Activated CD8-positive, alpha-beta T cell treated with anti-CD3 and anti-CD28 coated beads, Interleukin-2, amount 10 ng/mL, durations not matched to agents 7 days and 5 days (primary cell): ENCODE results near the gene SMG6. TPM values are rescaled to one million over a fixed set of nuclear protein-coding genes. Genes with fewer than 3 reads are reported as not detected.

Experiments
- ATAC-seq: fragments of 150-1000 bp; cut with Tn5 transposase; one replicate; pipeline ENCODE4 v1.10.0; 2021; ENCODE audit warnings: moderate library complexity
- CTCF ChIA-PET: fragments of 350-600 bp; sonication (Branson Sonifier 250); formaldehyde crosslinking; loops from one replicate; lab custom pipeline; 2021; ENCODE audit warnings: antibody characterized with exemption; lab: Charles Lee
- POLR2A ChIA-PET: fragments of 350-600 bp; sonication (Branson Sonifier 250); formaldehyde crosslinking; loops from one replicate; lab custom pipeline; 2021; ENCODE audit warnings: antibody characterized with exemption; lab: Charles Lee
- DNase-seq: peaks from one replicate; pipeline ENCODE4 v3.0.0-alpha.2; 2020
- H3K27ac Mint-ChIP-seq: one replicate; pipeline ENCODE4 v1.8.0; 2021; ENCODE audit warnings: mild to moderate bottlenecking, mixed read lengths
- H3K27me3 Mint-ChIP-seq: one replicate; pipeline ENCODE4 v1.8.0; 2021; ENCODE audit warnings: low read depth, mixed read lengths
- H3K36me3 Mint-ChIP-seq: one replicate; pipeline ENCODE4 v1.8.0; 2021; ENCODE audit warnings: low read depth, mixed read lengths
- H3K4me1 Mint-ChIP-seq: one replicate; pipeline ENCODE4 v1.8.0; 2021; ENCODE audit warnings: low read depth, mixed read lengths
- H3K4me3 Mint-ChIP-seq: one replicate; pipeline ENCODE4 v1.8.0; 2021; ENCODE audit warnings: mild to moderate bottlenecking, mixed read lengths
- H3K9me3 Mint-ChIP-seq: one replicate; pipeline ENCODE4 v1.8.0; 2022; ENCODE audit warnings: mixed read lengths; ENCODE audit not compliant: insufficient read depth
- total RNA-seq, 2 experiments: library from RNA; stranded (reverse); gene quantifications; one replicate each; pipeline ENCODE4 v1.2.3, GENCODE V29; 2021

The SMG6 gene
- total RNA-seq, 2 experiments from 2014 or later: 49.8 to 55.9 TPM

GRCh38 chr17:2232244-2232638, 71.3 kb downstream of the SMG6 start:
- H3K27me3 Mint-ChIP-seq: no peaks in the 10 kb centered on the region
- H3K27ac Mint-ChIP-seq: no peak overlapping the region
- peaks cover 66% of the 10 kb centered on the region for H3K4me1 Mint-ChIP-seq
- H3K36me3 Mint-ChIP-seq: peaks cover 58% of the 10 kb centered on the region
- no peak overlapping the region for H3K4me3 Mint-ChIP-seq
- POLR2A ChIA-PET: no interaction called here
- ATAC-seq (no peak), DNase-seq (no peak)
- H3K9me3 Mint-ChIP-seq: no peaks in the 10 kb centered on the region
- CTCF ChIA-PET: interaction anchor here (1.0 to 5.1 kb wide), 6 partner anchors 12 to 178 kb away, joined by 3 to 33 read pairs (median 6); partner anchors contain the start of gene HIC1

- Mint-ChIP-seq H3K27ac (no peak overlapping the region), H3K36me3 (peaks cover 55% of the 10 kb centered on the region), H3K4me1 (peaks cover 54% of the 10 kb centered on the region), H3K9me3 (no peaks in the 10 kb centered on the region), H3K4me3 (no peak overlapping the region), H3K27me3 (no peaks in the 10 kb centered on the region)
- ChIA-PET CTCF (interaction anchor here (0.7 to 5.1 kb wide), 11 partner anchors 7 to 176 kb away, joined by 3 to 33 read pairs (median 5); partner anchors contain the start of gene HIC1), POLR2A (no interaction called here)
- DNase-seq: no peak
- ATAC-seq: peak; percentile 52
Observed at GRCh38 chr17:2230877-2231276, 72.7 kb downstream of the SMG6 start.

GRCh38 chr17:2227025-2227699, 76.4 kb downstream of the SMG6 start:
- H3K27ac Mint-ChIP-seq: no peak overlapping the region
- H3K36me3 Mint-ChIP-seq: peaks cover 50% of the 10 kb centered on the region
- ChIA-PET CTCF (interaction anchor here (0.9 to 2.3 kb wide), 3 partner anchors 17 to 172 kb away, joined by 6 to 10 read pairs (median 6); partner anchors contain the start of gene HIC1), POLR2A (no interaction called here)
- no peaks in the 10 kb centered on the region for H3K27me3 Mint-ChIP-seq
- H3K9me3 Mint-ChIP-seq: no peaks in the 10 kb centered on the region
- ATAC-seq (no peak), DNase-seq (no peak)
- H3K4me3 Mint-ChIP-seq: no peak overlapping the region
- peaks cover 52% of the 10 kb centered on the region for H3K4me1 Mint-ChIP-seq

GRCh38 chr17:2223617-2223927, 80.0 kb downstream of the SMG6 start:
- ChIA-PET CTCF (interaction anchor here (0.6 to 4.3 kb wide), 21 partner anchors 8 to 168 kb away, joined by 3 to 38 read pairs (median 6); partner anchors contain the start of gene HIC1), POLR2A (interaction anchor here (0.6 to 2.2 kb wide), 7 partner anchors 10 to 166 kb away, joined by 3 to 5 read pairs (median 3); no protein-coding TSS in a partner anchor)
- Mint-ChIP-seq H3K9me3 (no peaks in the 10 kb centered on the region), H3K27ac (peak overlapping the region; percentile 26), H3K4me1 (peaks cover 36% of the 10 kb centered on the region), H3K36me3 (peaks cover 45% of the 10 kb centered on the region), H3K27me3 (no peaks in the 10 kb centered on the region), H3K4me3 (no peak overlapping the region)
- ATAC-seq: no peak
- DNase-seq: no peak

DNA sequence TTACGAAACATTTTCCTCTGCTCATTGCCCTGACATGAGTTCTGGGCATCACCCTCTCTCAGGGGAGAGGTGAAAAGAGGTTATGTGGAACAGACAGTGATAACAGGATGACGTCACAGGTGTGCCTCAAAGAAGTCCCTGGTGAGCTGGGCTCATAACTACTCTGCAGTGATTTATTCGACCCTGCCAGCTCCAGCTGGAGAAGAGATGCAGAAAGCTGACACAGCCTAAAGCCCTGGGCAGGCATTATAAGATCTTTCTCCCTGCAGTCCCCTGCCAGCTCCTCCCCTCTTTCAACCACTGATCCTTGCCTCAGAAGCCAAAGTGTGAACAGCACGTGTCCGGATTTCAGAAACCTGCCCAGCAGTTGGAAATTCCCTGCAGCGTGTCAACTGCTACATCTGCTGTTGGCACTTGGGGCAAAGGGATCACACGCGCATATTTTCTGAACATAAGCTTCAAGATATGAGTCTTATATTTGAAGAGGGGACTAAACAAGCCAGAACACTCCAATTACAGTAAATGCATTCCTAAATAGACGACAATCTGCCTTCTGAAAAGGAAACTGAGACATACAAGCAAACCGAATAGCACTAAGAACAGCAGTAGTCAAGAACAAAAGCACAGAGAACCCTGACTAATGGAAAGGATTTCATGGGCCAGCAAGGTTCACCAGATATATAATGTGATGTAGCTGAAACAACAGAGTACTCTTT, 80.5 kb downstream of the SMG6 start:
- Mint-ChIP-seq H3K36me3 (peaks cover 50% of the 10 kb centered on the region), H3K9me3 (no peaks in the 10 kb centered on the region), H3K27ac (peak overlapping the region; percentile 26), H3K27me3 (no peaks in the 10 kb centered on the region), H3K4me3 (no peak overlapping the region), H3K4me1 (peaks cover 41% of the 10 kb centered on the region)
- ATAC-seq (peak; percentile 82), DNase-seq (peak; percentile 62)
- ChIA-PET POLR2A (interaction anchor here (0.6 to 2.2 kb wide), 5 partner anchors 9 to 133 kb away, joined by 3 to 5 read pairs (median 4); no protein-coding TSS in a partner anchor), CTCF (interaction anchor here (0.6 to 4.3 kb wide), 19 partner anchors 8 to 168 kb away, joined by 3 to 38 read pairs (median 6); partner anchors contain the start of gene HIC1)

- H3K4me3 Mint-ChIP-seq: no peak overlapping the region
- ATAC-seq (no peak), DNase-seq (no peak)
- H3K27ac Mint-ChIP-seq: peak overlapping the region; percentile 50
- peaks cover 54% of the 10 kb centered on the region for H3K36me3 Mint-ChIP-seq
- H3K4me1 Mint-ChIP-seq: peaks cover 47% of the 10 kb centered on the region
- H3K27me3 Mint-ChIP-seq: no peaks in the 10 kb centered on the region
- POLR2A ChIA-PET: interaction anchor here (0.6 to 2.2 kb wide), 3 partner anchors 22 to 160 kb away, joined by 3 to 5 read pairs (median 4); no protein-coding TSS in a partner anchor
- CTCF ChIA-PET: interaction anchor here (1.2 to 4.3 kb wide), 10 partner anchors 11 to 167 kb away, joined by 3 to 38 read pairs (median 6); partner anchors contain the start of gene HIC1
- H3K9me3 Mint-ChIP-seq: no peaks in the 10 kb centered on the region
Observed at GRCh38 chr17:2222301-2222700, 81.3 kb downstream of the SMG6 start.

- no peak overlapping the region for H3K4me3 Mint-ChIP-seq
- peaks cover 50% of the 10 kb centered on the region for H3K36me3 Mint-ChIP-seq
- H3K27me3 Mint-ChIP-seq: no peaks in the 10 kb centered on the region
- H3K27ac Mint-ChIP-seq: peak overlapping the region; percentile 68
- H3K4me1 Mint-ChIP-seq: peaks cover 70% of the 10 kb centered on the region
- CTCF ChIA-PET: interaction anchor here (1.0 to 3.8 kb wide), 4 partner anchors 19 to 198 kb away, joined by 3 to 20 read pairs (median 4); no protein-coding TSS in a partner anchor
- DNase-seq (no peak), ATAC-seq (no peak)
- POLR2A ChIA-PET: no interaction called here
- H3K9me3 Mint-ChIP-seq: no peaks in the 10 kb centered on the region
Observed at GRCh38 chr17:2218426-2218825, 85.2 kb downstream of the SMG6 start.

DNA sequence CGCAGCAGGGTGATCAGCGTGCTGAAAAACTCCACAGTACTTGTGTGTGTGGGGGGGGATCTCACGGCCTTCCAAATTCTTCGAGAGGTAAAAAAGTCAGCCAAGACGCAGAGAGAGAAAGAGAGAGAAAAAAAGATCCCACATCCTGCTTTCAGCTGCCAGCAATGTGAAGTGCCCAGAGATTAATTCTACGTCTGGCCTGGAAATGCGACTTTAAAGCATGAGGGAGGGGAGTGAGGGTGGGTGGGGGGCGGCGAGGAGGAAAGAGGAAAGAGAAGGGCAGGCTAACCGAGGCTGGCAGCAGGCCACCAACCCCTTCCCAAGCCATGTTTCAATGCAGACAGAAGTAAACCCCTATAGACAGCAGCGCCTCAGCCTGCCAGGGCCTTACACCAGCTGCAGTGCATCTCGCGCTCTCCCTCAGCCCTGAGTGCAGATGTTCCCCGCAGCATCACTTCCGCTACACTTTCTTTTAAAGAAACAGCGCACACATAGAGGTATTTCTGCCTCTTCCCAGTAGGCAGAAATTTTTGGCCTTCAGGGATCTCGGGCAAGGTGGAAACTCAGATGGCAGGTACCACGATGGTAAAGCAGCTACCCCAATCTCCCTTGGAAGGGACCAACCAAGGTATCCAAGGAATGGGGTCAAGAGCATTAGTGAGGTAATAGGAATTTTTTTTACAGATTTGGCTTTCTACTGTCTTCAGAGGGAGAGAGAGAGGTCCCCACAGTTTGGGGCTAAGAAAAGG, 87.8 kb downstream of the SMG6 start:
- Mint-ChIP-seq H3K27me3 (no peaks in the 10 kb centered on the region), H3K27ac (peak overlapping the region; percentile 96), H3K4me1 (peaks cover 70% of the 10 kb centered on the region), H3K9me3 (no peaks in the 10 kb centered on the region), H3K36me3 (peaks cover 54% of the 10 kb centered on the region), H3K4me3 (peak overlapping the region; percentile 74)
- ChIA-PET CTCF (interaction anchor here (0.7 to 3.8 kb wide), 3 partner anchors 8 to 29 kb away, joined by 3 to 27 read pairs (median 5); no protein-coding TSS in a partner anchor), POLR2A (no interaction called here)
- DNase-seq: peak; percentile 87
- ATAC-seq: peak; percentile 99

DNA sequence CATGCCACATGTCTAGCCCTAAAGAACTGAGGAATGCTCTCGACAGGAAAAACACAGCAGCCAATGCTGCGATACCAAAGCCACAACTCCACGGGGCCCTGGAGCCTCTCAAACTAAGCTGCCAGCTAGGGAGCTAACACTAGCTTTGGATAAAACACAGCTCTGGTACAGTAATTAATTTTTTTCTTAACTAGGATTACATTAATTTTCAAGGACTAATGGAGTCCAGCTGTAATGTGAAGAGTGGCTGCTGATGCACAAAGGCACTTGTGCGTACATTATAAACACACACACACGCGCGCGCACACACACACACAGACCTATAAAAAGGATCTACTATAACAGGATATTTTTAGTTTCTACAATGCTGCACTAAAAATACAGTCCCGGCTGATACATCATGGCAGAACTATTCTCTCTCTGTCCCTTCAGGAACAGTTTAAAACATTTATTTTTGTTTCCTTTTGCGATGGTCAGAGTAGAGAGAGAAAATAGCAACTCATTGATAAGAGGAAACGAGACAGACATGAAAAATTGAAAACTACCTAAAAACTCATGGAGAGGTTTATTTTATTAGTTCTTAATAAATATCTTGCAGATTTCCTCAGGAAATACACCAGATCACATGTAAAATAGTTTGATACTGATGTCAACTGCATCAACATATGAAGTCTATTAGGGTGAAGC, 88.5 kb downstream of the SMG6 start:
- peaks cover 56% of the 10 kb centered on the region for H3K36me3 Mint-ChIP-seq
- H3K4me3 Mint-ChIP-seq: peak overlapping the region; percentile 74
- H3K9me3 Mint-ChIP-seq: no peaks in the 10 kb centered on the region
- DNase-seq: no peak
- peak overlapping the region; percentile 96 for H3K27ac Mint-ChIP-seq
- no peak for ATAC-seq
- no peaks in the 10 kb centered on the region for H3K27me3 Mint-ChIP-seq
- CTCF ChIA-PET: interaction anchor here (0.7 to 3.8 kb wide), 6 partner anchors 8 to 149 kb away, joined by 3 to 27 read pairs (median 4); no protein-coding TSS in a partner anchor
- peaks cover 73% of the 10 kb centered on the region for H3K4me1 Mint-ChIP-seq
- POLR2A ChIA-PET: interaction anchor here (0.5 to 0.7 kb wide), 2 partner anchors 160 to 296 kb away, joined by 3 to 5 read pairs; partner anchors contain the start of gene METTL16

DNA sequence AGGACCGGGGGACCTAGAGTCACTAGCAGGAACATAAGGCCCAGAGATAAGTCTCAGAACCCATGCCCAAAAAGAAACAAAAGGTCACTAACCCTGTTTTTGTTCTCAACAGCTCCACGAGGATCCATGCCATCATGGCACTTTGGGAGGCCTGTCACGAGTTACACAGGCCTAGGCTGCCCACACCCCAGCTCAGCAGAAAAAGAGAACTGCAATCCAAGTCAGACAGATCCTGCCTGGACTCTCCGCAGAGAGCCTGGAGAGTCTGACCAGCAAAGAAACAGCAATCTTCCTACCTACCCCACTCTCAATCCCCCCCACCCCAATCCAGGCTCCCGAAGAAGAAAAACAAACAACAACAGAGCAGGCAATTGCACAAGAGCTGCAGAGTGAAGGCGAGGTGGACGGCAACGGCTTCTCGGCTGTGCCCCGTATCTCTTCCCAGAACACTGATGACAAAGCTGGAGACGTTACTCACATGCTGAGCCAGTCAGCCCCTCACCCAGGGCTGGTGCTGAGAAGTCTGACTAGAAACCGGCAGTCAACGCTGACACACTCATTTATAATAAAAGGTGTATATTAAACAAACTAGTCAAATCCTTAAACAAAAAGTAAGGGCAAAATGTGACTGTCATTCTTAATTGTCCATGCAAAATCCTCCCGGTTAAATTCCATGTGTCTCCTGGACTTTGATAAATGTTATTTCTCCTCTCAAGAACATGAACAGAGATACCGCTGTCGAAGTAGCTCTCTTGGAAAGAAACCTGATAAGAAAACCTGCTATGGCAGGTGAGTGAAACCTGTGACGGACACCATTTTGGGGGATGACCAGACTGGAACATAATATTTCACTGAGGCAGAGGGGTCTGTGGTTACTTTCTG, 89.3 kb downstream of the SMG6 start:
- H3K27me3 Mint-ChIP-seq: no peaks in the 10 kb centered on the region
- ATAC-seq (no peak), DNase-seq (no peak)
- ChIA-PET CTCF (interaction anchor here (1.0 to 3.8 kb wide), 7 partner anchors 9 to 148 kb away, joined by 3 to 27 read pairs (median 3); no protein-coding TSS in a partner anchor), POLR2A (interaction anchor here (0.7 to 0.9 kb wide), 3 partner anchors 9 to 159 kb away, joined by 3 read pairs; no protein-coding TSS in a partner anchor)
- H3K27ac Mint-ChIP-seq: peak overlapping the region; percentile 96
- peak overlapping the region; percentile 74 for H3K4me3 Mint-ChIP-seq
- peaks cover 71% of the 10 kb centered on the region for H3K4me1 Mint-ChIP-seq
- H3K9me3 Mint-ChIP-seq: no peaks in the 10 kb centered on the region
- H3K36me3 Mint-ChIP-seq: peaks cover 53% of the 10 kb centered on the region
